OCI-LY1 (cell line): Measurements from ENCODE around the gene OVAAL.

ENCODE experiments used
- CTCF ChIP-seq: fragments of 200-600 bp; sonication (generic), shearing (Covaris generic); IDR thresholded peaks from 2 replicates; pipeline ENCODE4 v1.5.1; 2017; ENCODE audit warnings: mild to moderate bottlenecking, antibody characterized with exemption, low read length, moderate library complexity, mixed read lengths
- EZH2 ChIP-seq: fragments of 200-600 bp; sonication (generic), shearing (Covaris generic); IDR thresholded peaks from 2 replicates; pipeline ENCODE4 v1.8.0; 2017; ENCODE audit warnings: borderline replicate concordance, mixed run types, mild to moderate bottlenecking, antibody characterized with exemption, low read length, moderate library complexity, mixed read lengths

- TF ChIP-seq CTCF: no peak
- no peak for TF ChIP-seq EZH2
These were observed 7.7 kb downstream of the OVAAL start for GRCh38 chr1:180566495-180566894.
